Subcutaneous adipose tissue (tissue), 4 donors: Measurements from ENCODE around the gene SOX10. TPM values are rescaled to one million over a fixed set of nuclear protein-coding genes. Genes with fewer than 3 reads are reported as not detected.

Experiments
- total RNA-seq, 4 donors: library from RNA; depleted of rRNA; stranded (reverse); fragments of >200 nt; gene quantifications; one replicate each; pipeline ENCODE4 v1.1.0, GENCODE V29; 2016
- TF ChIP-seq, protein P1 (sequence below): fragments of 450-650 bp; IDR thresholded peaks from one replicate; pipeline ENCODE4 v1.5.1; 2016; ENCODE audit warnings: low read depth, mild to moderate bottlenecking, control low read depth, antibody characterized with exemption, moderate library complexity

Gene SOX10
- total RNA-seq, 4 donors from 2014 or later, result 0.19 TPM; not detected in 3

DNA sequence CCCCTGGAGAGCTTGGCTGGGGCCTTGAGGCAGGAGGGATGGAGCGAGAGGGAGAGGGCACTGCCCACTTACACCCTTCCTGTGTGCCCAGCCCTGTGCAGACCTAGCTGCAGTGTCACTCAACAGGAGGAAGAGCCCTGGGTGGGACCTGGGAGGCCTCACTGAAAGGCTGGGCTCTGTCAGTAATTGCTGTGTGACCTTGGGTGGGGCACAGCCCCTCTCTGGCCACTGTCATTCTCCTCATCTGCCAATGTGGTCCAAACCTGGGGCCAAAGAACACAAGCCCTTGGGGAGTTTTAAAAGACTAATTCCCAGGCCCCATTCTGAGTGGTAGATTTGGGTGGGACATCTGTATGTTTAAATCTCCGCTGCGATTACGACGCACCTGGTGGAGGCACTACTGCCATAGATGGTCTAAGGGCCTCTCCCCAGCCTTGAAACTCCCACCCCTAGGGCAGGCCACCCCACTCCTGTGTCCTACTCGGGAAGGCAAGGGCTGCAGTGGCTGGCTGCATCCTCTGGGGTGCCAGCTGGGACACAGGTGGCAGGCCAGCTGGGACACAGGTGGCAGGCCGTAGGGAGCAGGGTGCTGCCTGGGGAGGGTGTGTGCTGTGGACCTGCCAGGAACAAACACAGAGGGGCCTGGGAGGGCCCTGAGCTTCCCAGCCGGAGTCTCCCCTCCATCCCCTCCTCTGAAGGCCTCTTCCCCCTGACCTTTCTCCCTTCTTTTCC, 12.3 kb upstream of the SOX10 start:
- TF ChIP-seq, protein P1, sequence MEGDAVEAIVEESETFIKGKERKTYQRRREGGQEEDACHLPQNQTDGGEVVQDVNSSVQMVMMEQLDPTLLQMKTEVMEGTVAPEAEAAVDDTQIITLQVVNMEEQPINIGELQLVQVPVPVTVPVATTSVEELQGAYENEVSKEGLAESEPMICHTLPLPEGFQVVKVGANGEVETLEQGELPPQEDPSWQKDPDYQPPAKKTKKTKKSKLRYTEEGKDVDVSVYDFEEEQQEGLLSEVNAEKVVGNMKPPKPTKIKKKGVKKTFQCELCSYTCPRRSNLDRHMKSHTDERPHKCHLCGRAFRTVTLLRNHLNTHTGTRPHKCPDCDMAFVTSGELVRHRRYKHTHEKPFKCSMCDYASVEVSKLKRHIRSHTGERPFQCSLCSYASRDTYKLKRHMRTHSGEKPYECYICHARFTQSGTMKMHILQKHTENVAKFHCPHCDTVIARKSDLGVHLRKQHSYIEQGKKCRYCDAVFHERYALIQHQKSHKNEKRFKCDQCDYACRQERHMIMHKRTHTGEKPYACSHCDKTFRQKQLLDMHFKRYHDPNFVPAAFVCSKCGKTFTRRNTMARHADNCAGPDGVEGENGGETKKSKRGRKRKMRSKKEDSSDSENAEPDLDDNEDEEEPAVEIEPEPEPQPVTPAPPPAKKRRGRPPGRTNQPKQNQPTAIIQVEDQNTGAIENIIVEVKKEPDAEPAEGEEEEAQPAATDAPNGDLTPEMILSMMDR, result no peak

DNA sequence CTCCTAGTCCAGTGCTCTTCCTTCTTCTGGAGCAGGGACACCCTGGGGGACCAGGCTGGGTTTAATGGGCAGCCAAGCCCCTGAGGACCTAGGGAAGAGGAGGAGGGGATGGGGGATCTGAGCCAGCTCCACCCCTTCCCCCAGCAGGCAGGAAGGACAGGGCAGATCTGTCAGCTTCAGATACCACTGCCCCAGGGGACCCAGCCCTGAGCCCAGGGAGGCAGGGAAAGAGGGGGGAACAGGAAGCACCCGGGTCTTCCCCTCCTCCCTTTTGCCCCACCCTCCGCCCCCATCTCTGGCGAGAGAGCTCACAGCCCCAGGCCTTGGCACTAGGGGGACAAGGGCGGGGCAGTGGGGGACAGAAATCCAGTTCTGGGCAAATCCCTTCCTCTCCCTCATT, 11.7 kb upstream of the SOX10 start:
- TF ChIP-seq, protein P1, result no peak

DNA sequence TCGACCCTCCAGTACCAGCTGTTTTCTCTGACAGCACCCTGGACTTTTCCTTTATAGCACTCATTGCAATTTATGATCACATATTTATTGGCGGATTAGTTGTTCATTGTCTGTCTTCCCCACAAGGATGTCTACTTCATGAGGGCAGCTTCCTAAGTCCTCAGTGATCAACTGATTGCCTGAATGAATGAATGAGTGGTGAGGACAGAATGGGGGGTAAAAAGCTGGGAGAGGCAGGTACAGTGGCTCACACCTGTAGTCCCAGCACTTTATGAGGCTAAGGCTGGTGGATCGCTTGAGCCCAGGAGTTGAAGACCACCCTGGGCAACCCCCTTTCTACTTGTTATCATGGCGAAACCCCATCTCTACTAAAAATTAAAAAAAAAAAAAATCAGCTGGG, 11.1 kb upstream of the SOX10 start:
- TF ChIP-seq, protein P1, result no peak

DNA sequence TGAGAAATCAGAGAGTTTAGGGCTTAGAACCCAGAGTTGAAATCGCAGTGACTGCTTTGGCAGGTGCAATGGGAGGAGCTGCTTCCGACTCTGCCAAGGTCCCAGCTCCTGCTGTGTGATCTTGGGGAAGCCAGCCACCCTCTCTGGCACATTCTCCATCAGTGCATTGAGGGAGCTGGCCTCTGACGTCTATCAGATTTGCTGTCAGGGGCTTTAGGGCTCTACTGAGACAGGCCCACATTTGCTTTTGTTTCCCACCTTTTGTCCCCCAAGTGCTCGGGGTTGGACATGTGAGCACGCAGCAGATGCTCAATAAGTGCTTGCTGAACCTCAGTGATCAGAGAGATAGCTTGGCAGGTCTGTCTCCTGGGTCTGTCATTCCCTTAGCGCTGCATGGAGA, 10.6 kb upstream of the SOX10 start:
- TF ChIP-seq, protein P1, result no peak

DNA sequence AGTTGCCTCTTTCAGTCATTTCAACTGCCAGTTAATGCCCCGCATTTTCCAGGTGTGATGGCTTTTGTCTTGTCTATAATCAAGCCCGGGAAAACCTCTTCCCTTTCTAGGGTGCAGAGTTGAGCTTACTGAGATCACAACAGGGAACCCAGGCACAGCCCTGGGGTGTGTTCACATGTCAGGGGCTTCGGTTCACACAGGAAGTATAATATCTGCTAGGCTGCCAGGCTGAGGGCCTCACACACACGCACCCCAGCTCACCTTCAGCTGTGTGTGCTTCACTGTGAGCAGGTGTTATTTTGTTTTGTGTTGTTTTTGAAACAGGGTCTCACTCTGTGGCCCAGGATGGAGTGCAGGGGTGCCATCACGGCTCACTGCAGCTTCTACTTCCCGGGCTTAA, 9.7 kb upstream of the SOX10 start:
- TF ChIP-seq, protein P1, result no peak

DNA sequence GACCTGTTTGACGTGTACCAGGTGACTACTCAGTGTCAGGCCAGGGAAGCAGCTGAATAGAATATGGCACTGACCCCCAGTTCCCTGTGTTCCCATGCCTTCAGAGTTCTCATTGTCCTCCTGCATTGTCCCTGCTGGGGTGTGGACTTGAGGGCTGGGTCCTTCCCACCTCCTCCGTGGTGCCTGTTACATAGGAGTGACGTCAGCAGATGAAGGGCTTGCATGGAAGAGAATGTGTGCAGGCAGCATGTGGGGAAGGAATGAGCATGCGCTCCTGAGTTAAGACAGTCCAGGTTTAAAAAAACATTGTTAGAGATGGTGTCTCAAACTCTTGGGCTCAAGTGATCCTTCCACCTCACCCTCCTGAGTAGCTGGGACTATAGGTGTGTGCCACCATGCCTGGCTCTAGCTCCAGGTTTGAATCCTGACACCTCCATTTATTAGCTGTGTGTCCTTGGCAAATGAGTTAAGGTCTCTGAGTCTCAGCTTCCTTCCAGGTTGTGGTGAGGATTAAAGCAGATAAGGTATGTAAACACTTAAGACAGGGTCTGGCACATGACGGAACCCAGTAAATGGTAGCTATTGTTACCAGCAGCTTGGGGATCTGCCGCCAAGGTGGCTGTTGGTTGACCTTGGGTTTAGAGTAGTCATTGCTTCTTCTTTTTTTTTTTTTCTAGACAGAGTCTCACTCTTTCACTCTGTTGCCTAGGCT, 7.5 kb upstream of the SOX10 start:
- TF ChIP-seq, protein P1, result no peak

DNA sequence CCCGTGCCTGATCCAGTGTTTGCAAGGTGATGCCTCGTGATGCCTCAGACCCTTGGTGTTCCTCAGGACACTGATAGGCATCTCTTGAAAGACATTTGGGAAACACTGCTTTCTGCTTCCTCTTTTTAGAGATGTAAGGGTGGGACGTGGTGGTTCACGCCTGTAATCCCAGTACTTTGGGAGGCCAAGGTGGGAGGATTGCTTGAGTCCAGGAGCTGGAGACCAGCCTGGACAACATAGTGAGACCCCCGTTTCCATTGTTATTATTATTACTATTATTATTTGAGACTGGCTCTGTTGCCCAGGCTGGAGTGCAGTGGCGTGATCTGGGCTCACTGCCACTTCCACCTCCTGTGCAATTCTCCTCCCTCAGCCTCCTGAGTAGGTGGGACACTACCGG, 6.5 kb upstream of the SOX10 start:
- TF ChIP-seq, protein P1, result no peak
